Fibroblast of lung (primary cell): ENCODE measurements around the gene NR3C1. TPM values are rescaled to one million over a fixed set of nuclear protein-coding genes. Genes with fewer than 3 reads are reported as not detected.

Source experiments
- DNase-seq, 2 donors: peaks; one replicate each; pipeline versions ENCODE4 v3.0.0 to v3.0.0-alpha.2; 2010; ENCODE audit warnings: low read depth in 2 of 2
- H2AFZ ChIP-seq: 2 replicates; pipeline ENCODE4 v1.5.1; 2012; ENCODE audit warnings: low read length, control low read depth, inconsistent platforms
- H3K27ac ChIP-seq: 2 replicates; pipeline ENCODE4 v1.5.1; 2011; ENCODE audit warnings: low read length, control low read depth; ENCODE audit not compliant: insufficient read depth
- H3K27me3 ChIP-seq: 2 replicates; pipeline ENCODE4 v1.5.1; 2011; ENCODE audit warnings: mild to moderate bottlenecking, low read length; ENCODE audit not compliant: control insufficient read depth, insufficient read depth
- H3K36me3 ChIP-seq: 2 replicates; pipeline ENCODE4 v1.5.1; 2011; ENCODE audit warnings: low read length; ENCODE audit not compliant: control insufficient read depth, insufficient read depth
- H3K4me1 ChIP-seq: 2 replicates; pipeline ENCODE4 v1.5.1; 2011; ENCODE audit warnings: low read length; ENCODE audit not compliant: control insufficient read depth, insufficient read depth; ENCODE audit errors: extremely low read depth
- H3K4me2 ChIP-seq: 2 replicates; pipeline ENCODE4 v1.5.1; 2011; ENCODE audit warnings: low read length, control low read depth; ENCODE audit not compliant: insufficient read depth; ENCODE audit errors: extremely low read depth
- H3K4me3 ChIP-seq, 4 experiments: fragments of 200-600 bp in 1 of 4; sonication (generic) in 1 of 4; replicated peaks in 1 of 4; 2 replicates each; pipeline ENCODE4 v1.5.1; 2011 to 2016; ENCODE audit warnings: low read length in 4 of 4, low read depth in 3 of 4, mild to moderate bottlenecking in 3 of 4, control low read depth in 2 of 4, inconsistent platforms in 1 of 4, mixed read lengths in 1 of 4; ENCODE audit not compliant: insufficient read depth in 1 of 4; ENCODE audit errors: control extremely low read depth in 1 of 4
- H3K79me2 ChIP-seq: 2 replicates; pipeline ENCODE4 v1.5.1; 2012; ENCODE audit warnings: mild to moderate bottlenecking, low read length, inconsistent platforms; ENCODE audit not compliant: control insufficient read depth, insufficient read depth
- H3K9ac ChIP-seq: 2 replicates; pipeline ENCODE4 v1.5.1; 2011; ENCODE audit warnings: mild to moderate bottlenecking, low read length, control low read depth; ENCODE audit not compliant: insufficient read depth
- H3K9me3 ChIP-seq: 2 replicates; pipeline ENCODE4 v1.5.1; 2012; ENCODE audit warnings: low read depth, low read length; ENCODE audit not compliant: control insufficient read depth, insufficient read depth
- H4K20me1 ChIP-seq: 2 replicates; pipeline ENCODE4 v1.5.1; 2011; ENCODE audit warnings: low read length; ENCODE audit not compliant: control insufficient read depth, insufficient read depth; ENCODE audit errors: extremely low read depth
- CTCF ChIP-seq, 2 donors: IDR thresholded peaks in 1 of 2; conservative IDR thresholded peaks in 1 of 2; 1 replicate in 1 of 2; 2 replicates in 1 of 2; pipeline ENCODE4 v1.5.1; 2011 to 2012; ENCODE audit warnings: low read length in 2 of 2, control low read depth in 1 of 2, inconsistent platforms in 1 of 2, low read depth in 1 of 2, mild to moderate bottlenecking in 1 of 2
- EZH2 ChIP-seq: IDR thresholded peaks from 2 replicates; pipeline ENCODE4 v1.5.1; 2012; ENCODE audit warnings: low read length, control low read depth, mild to moderate bottlenecking; ENCODE audit errors: missing control alignments
- polyA plus RNA-seq, 2 donors: library from polyadenylated mRNA; depleted of rRNA in 1 of 2; stranded (reverse) in 1 of 2; unstranded in 1 of 2; fragments of >200 nt; gene quantifications; 2 replicates each; pipeline ENCODE4 v1.2.1, GENCODE V29; 2011 to 2012; ENCODE audit warnings: missing spikeins in 1 of 2
- total RNA-seq: library from RNA; depleted of rRNA; stranded (reverse); fragments of >200 nt; gene quantifications from 2 replicates; pipeline ENCODE4 v1.2.1, GENCODE V29; 2014

Gene NR3C1
- total and polyA plus RNA-seq, 2 donors (not counting 1 experiment from before 2014, with no cell fraction given): 85.3 to 126 TPM

GRCh38 chr5:143393524-143393923, 10.0 kb downstream of the NR3C1 start:
- H3K4me3 ChIP-seq: no peak overlapping the region
- no peak overlapping the region for H3K27ac ChIP-seq
- no peak overlapping the region for H3K9ac ChIP-seq
- peak overlapping the region; percentile 53 for H3K4me2 ChIP-seq
- no peaks in the 10 kb centered on the region for H3K9me3 ChIP-seq
- H3K79me2 ChIP-seq: peaks cover 99% of the 10 kb centered on the region
- no peaks in the 10 kb centered on the region for H3K27me3 ChIP-seq
- H4K20me1 ChIP-seq: no peaks in the 10 kb centered on the region
- TF ChIP-seq EZH2 (no peak), CTCF (conservative IDR thresholded peaks at IDR 0.05 in 1 of 2, IDR thresholded peaks at IDR 0.05 in 1 of 2; ENCODE audit: low read depth in 1 of 2, low read length in 2 of 2) (no peak)
- DNase-seq: no peak
- H3K36me3 ChIP-seq: no peaks in the 10 kb centered on the region
- H2AFZ ChIP-seq: no peak overlapping the region
- H3K4me1 ChIP-seq: peaks cover 8% of the 10 kb centered on the region

- peak overlapping the region; percentile 29 for H3K4me2 ChIP-seq
- H4K20me1 ChIP-seq: no peaks in the 10 kb centered on the region
- H3K27me3 ChIP-seq: no peaks in the 10 kb centered on the region
- no peak for DNase-seq
- H3K79me2 ChIP-seq: peaks cover 99% of the 10 kb centered on the region
- no peak overlapping the region for H3K27ac ChIP-seq
- H3K9ac ChIP-seq: no peak overlapping the region
- no peak overlapping the region for H3K4me3 ChIP-seq
- peaks cover under 1% of the 10 kb centered on the region for H3K36me3 ChIP-seq
- H2AFZ ChIP-seq: no peak overlapping the region
- TF ChIP-seq EZH2 (no peak), CTCF (conservative IDR thresholded peaks at IDR 0.05 in 1 of 2, IDR thresholded peaks at IDR 0.05 in 1 of 2; ENCODE audit: low read depth in 1 of 2, low read length in 2 of 2) (no peak)
- peaks cover 8% of the 10 kb centered on the region for H3K4me1 ChIP-seq
- no peaks in the 10 kb centered on the region for H3K9me3 ChIP-seq
These were observed 12.5 kb downstream of the NR3C1 start for GRCh38 chr5:143390941-143391340.

- H4K20me1 ChIP-seq: no peaks in the 10 kb centered on the region
- H3K9me3 ChIP-seq: no peaks in the 10 kb centered on the region
- TF ChIP-seq EZH2 (no peak), CTCF (conservative IDR thresholded peaks at IDR 0.05 in 1 of 2, IDR thresholded peaks at IDR 0.05 in 1 of 2; ENCODE audit: low read depth in 1 of 2, low read length in 2 of 2) (no peak)
- peaks cover 2% of the 10 kb centered on the region for H3K36me3 ChIP-seq
- H2AFZ ChIP-seq: no peak overlapping the region
- no peak overlapping the region for H3K4me2 ChIP-seq
- no peak overlapping the region for H3K9ac ChIP-seq
- H3K27me3 ChIP-seq: no peaks in the 10 kb centered on the region
- no peak overlapping the region for H3K27ac ChIP-seq
- no peak overlapping the region for H3K4me3 ChIP-seq
- peaks cover 99% of the 10 kb centered on the region for H3K79me2 ChIP-seq
- H3K4me1 ChIP-seq: peaks cover 7% of the 10 kb centered on the region
- DNase-seq: peak in 1 of 2 donors; percentile 30
These were observed 13.2 kb downstream of the NR3C1 start for GRCh38 chr5:143390258-143390657.
